ENCODE results near the gene HAUS3. TPM values are rescaled to one million over a fixed set of nuclear protein-coding genes. Genes with fewer than 3 reads are reported as not detected.

Gene HAUS3
- total and polyA plus RNA-seq, 2 experiments from 2014 or later, result 21.4 to 36.0 TPM

DNA sequence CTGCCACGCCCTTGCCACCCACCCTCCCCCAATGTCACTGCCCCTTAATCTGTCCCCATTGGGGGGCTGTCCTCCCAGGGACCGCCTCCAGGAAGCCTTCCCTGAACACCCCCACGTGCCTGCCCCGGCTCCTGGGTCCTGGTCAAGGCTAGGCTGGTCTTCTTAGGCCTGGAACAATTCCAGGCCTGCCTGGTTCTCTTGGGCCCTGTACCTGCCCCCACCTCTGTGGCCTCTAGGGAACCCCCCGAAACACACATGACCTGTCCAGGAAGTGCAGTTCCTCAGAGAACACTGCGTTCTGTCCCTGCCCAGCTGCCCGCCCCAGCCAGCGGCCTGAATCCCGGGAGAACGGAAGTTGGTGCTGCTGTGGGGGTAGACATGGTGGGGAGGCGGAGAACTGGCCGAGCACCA is 14.9 kb upstream of the HAUS3 start:
- DNase-seq (ENCODE audit: low spot score) (no peak), ATAC-seq (no peak)
- no peak overlapping the region; the same call in 2 of the 3 replicates for H3K4me3 Mint-ChIP-seq
- H3K36me3 Mint-ChIP-seq (ENCODE audit: low read depth), result no peaks in the 10 kb centered on the region; the same call in 2 of the 3 replicates
- Histone ChIP-seq H4K20me1 (replicated peaks; ENCODE audit: insufficient read depth) (no peaks in the 10 kb centered on the region), H3K27ac (ENCODE audit: low read depth) (no peak overlapping the region), H3K4me2 (no peak overlapping the region), H3F3A (replicated peaks; ENCODE audit: low read depth) (no peaks in the 10 kb centered on the region), H3K4me3 (no peak overlapping the region), H3K4me1 (ENCODE audit: insufficient read depth) (peaks cover 5% of the 10 kb centered on the region; the same call in 1 of the 2 replicates), H3K79me2 (replicated peaks; ENCODE audit: insufficient read depth) (no peaks in the 10 kb centered on the region), H3K9me2 (ENCODE audit: insufficient read depth) (no peaks in the 10 kb centered on the region), H2AFZ (no peak overlapping the region), H3K27me3 (ENCODE audit: insufficient read depth) (no peaks in the 10 kb centered on the region), H3K36me3 (ENCODE audit: insufficient read depth) (no peaks in the 10 kb centered on the region)
- H3K27ac Mint-ChIP-seq, result no peak overlapping the region
- no peaks in the 10 kb centered on the region for H3K9me3 Mint-ChIP-seq
- peaks cover 15% of the 10 kb centered on the region for H3K4me1 Mint-ChIP-seq
- peaks cover 7% of the 10 kb centered on the region for H3K27me3 Mint-ChIP-seq (ENCODE audit: insufficient read depth, low read depth, poor library complexity)
- TF ChIP-seq JUNB (IDR thresholded peaks at IDR 0.05; ENCODE audit: unreplicated experiment) (no peak), STAT1 (IDR thresholded peaks at IDR 0.05; ENCODE audit: unreplicated experiment) (no peak)
- TF ChIP-seq, protein P1, sequence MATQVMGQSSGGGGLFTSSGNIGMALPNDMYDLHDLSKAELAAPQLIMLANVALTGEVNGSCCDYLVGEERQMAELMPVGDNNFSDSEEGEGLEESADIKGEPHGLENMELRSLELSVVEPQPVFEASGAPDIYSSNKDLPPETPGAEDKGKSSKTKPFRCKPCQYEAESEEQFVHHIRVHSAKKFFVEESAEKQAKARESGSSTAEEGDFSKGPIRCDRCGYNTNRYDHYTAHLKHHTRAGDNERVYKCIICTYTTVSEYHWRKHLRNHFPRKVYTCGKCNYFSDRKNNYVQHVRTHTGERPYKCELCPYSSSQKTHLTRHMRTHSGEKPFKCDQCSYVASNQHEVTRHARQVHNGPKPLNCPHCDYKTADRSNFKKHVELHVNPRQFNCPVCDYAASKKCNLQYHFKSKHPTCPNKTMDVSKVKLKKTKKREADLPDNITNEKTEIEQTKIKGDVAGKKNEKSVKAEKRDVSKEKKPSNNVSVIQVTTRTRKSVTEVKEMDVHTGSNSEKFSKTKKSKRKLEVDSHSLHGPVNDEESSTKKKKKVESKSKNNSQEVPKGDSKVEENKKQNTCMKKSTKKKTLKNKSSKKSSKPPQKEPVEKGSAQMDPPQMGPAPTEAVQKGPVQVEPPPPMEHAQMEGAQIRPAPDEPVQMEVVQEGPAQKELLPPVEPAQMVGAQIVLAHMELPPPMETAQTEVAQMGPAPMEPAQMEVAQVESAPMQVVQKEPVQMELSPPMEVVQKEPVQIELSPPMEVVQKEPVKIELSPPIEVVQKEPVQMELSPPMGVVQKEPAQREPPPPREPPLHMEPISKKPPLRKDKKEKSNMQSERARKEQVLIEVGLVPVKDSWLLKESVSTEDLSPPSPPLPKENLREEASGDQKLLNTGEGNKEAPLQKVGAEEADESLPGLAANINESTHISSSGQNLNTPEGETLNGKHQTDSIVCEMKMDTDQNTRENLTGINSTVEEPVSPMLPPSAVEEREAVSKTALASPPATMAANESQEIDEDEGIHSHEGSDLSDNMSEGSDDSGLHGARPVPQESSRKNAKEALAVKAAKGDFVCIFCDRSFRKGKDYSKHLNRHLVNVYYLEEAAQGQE (IDR thresholded peaks at IDR 0.05; ENCODE audit: unreplicated experiment), result no peak
- TF ChIP-seq, protein P2, sequence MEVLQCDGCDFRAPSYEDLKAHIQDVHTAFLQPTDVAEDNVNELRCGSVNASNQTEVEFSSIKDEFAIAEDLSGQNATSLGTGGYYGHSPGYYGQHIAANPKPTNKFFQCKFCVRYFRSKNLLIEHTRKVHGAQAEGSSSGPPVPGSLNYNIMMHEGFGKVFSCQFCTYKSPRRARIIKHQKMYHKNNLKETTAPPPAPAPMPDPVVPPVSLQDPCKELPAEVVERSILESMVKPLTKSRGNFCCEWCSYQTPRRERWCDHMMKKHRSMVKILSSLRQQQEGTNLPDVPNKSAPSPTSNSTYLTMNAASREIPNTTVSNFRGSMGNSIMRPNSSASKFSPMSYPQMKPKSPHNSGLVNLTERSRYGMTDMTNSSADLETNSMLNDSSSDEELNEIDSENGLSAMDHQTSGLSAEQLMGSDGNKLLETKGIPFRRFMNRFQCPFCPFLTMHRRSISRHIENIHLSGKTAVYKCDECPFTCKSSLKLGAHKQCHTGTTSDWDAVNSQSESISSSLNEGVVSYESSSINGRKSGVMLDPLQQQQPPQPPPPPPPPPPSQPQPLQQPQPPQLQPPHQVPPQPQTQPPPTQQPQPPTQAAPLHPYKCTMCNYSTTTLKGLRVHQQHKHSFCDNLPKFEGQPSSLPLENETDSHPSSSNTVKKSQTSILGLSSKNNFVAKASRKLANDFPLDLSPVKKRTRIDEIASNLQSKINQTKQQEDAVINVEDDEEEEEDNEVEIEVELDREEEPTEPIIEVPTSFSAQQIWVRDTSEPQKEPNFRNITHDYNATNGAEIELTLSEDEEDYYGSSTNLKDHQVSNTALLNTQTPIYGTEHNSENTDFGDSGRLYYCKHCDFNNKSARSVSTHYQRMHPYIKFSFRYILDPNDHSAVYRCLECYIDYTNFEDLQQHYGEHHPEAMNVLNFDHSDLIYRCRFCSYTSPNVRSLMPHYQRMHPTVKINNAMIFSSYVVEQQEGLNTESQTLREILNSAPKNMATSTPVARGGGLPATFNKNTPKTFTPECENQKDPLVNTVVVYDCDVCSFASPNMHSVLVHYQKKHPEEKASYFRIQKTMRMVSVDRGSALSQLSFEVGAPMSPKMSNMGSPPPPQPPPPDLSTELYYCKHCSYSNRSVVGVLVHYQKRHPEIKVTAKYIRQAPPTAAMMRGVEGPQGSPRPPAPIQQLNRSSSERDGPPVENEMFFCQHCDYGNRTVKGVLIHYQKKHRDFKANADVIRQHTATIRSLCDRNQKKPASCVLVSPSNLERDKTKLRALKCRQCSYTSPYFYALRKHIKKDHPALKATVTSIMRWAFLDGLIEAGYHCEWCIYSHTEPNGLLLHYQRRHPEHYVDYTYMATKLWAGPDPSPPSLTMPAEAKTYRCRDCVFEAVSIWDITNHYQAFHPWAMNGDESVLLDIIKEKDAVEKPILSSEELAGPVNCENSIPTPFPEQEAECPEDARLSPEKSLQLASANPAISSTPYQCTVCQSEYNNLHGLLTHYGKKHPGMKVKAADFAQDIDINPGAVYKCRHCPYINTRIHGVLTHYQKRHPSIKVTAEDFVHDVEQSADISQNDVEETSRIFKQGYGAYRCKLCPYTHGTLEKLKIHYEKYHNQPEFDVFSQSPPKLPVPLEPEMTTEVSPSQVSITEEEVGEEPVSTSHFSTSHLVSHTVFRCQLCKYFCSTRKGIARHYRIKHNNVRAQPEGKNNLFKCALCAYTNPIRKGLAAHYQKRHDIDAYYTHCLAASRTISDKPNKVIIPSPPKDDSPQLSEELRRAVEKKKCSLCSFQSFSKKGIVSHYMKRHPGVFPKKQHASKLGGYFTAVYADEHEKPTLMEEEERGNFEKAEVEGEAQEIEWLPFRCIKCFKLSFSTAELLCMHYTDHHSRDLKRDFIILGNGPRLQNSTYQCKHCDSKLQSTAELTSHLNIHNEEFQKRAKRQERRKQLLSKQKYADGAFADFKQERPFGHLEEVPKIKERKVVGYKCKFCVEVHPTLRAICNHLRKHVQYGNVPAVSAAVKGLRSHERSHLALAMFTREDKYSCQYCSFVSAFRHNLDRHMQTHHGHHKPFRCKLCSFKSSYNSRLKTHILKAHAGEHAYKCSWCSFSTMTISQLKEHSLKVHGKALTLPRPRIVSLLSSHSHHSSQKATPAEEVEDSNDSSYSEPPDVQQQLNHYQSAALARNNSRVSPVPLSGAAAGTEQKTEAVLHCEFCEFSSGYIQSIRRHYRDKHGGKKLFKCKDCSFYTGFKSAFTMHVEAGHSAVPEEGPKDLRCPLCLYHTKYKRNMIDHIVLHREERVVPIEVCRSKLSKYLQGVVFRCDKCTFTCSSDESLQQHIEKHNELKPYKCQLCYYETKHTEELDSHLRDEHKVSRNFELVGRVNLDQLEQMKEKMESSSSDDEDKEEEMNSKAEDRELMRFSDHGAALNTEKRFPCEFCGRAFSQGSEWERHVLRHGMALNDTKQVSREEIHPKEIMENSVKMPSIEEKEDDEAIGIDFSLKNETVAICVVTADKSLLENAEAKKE (CRISPR knock-in tag; IDR thresholded peaks at IDR 0.05), result no peak
